Measurements from ENCODE around the gene LSM14A. TPM values are rescaled to one million over a fixed set of nuclear protein-coding genes. Genes with fewer than 3 reads are reported as not detected.

The LSM14A gene
- total RNA-seq, 1 experiment from 2014 or later = 199 TPM

GRCh38 chr19:34180273-34180672 is 8.0 kb downstream of the LSM14A start:
- Histone ChIP-seq H4K5ac (ENCODE audit: insufficient read length, low read depth, low read length) (no peak overlapping the region), H3K4me2 (ENCODE audit: insufficient read depth, insufficient read length, low read length) (no peak overlapping the region), H3K18ac (ENCODE audit: insufficient read length, low read depth, low read length) (no peak overlapping the region), H3K9ac (ENCODE audit: extremely low read depth, insufficient read length, low read length) (no peak overlapping the region), H3K79me1 (ENCODE audit: insufficient read depth, low read depth, low read length, poor library complexity, severe bottlenecking) (peaks cover 5% of the 10 kb centered on the region), H3K79me2 (ENCODE audit: insufficient read depth, low read length) (peaks cover 61% of the 10 kb centered on the region), H2AFZ (ENCODE audit: low read length) (no peak overlapping the region), H3T11ph (ENCODE audit: low read length) (no peak overlapping the region), H4K20me1 (ENCODE audit: control insufficient read depth, insufficient read depth, insufficient read length) (no peaks in the 10 kb centered on the region), H2BK15ac (ENCODE audit: low read depth, low read length) (no peak overlapping the region), H3K27me3 (ENCODE audit: insufficient read depth, low read length) (no peaks in the 10 kb centered on the region), H2AK5ac (ENCODE audit: insufficient read length, low read length) (no peak overlapping the region), H3K23me2 (ENCODE audit: insufficient read length, low read depth, low read length, poor library complexity, severe bottlenecking) (no peaks in the 10 kb centered on the region), H3K23ac (ENCODE audit: insufficient read length, low read depth, low read length) (no peak overlapping the region), H2BK12ac (ENCODE audit: insufficient read length, low read depth, low read length) (no peak overlapping the region), H3K27ac (ENCODE audit: insufficient read length, low read depth, low read length) (no peak overlapping the region), H2BK120ac (ENCODE audit: low read depth, low read length, poor library complexity, severe bottlenecking) (no peak overlapping the region), H2BK5ac (ENCODE audit: insufficient read length, low read length) (no peak overlapping the region), H3K4me1 (ENCODE audit: insufficient read depth, low read length) (no peaks in the 10 kb centered on the region), H2BK20ac (ENCODE audit: low read depth, low read length, poor library complexity, severe bottlenecking) (no peak overlapping the region), H3K4ac (ENCODE audit: low read depth, low read length) (no peak overlapping the region), H3K9me3 (ENCODE audit: control insufficient read depth, low read depth, low read length) (no peaks in the 10 kb centered on the region), H3K14ac (ENCODE audit: insufficient read depth, low read length) (no peak overlapping the region), H4K8ac (replicated peaks; ENCODE audit: insufficient read length, low read depth, low read length) (no peak overlapping the region), H4K91ac (ENCODE audit: insufficient read length, low read depth, low read length) (no peak overlapping the region), H3K56ac (ENCODE audit: insufficient read length, low read depth, low read length) (no peak overlapping the region)
- peaks cover 54 to 61% of the 10 kb centered on the region in 2 experiments for H3K4me1 Mint-ChIP-seq
- H3K4me3 Mint-ChIP-seq = no peak overlapping the region
- H3K27me3 Mint-ChIP-seq (ENCODE audit: low read depth) = no peaks in the 10 kb centered on the region
- no peak for DNase-seq
- H3K36me3 Mint-ChIP-seq (ENCODE audit: insufficient read depth in 1 of 3, low read depth in 3 of 3) = peaks cover 0 to 20% (median 18%) of the 10 kb centered on the region in 3 experiments; a peak in 6 of 7 replicates
- TF ChIP-seq, protein P1, sequence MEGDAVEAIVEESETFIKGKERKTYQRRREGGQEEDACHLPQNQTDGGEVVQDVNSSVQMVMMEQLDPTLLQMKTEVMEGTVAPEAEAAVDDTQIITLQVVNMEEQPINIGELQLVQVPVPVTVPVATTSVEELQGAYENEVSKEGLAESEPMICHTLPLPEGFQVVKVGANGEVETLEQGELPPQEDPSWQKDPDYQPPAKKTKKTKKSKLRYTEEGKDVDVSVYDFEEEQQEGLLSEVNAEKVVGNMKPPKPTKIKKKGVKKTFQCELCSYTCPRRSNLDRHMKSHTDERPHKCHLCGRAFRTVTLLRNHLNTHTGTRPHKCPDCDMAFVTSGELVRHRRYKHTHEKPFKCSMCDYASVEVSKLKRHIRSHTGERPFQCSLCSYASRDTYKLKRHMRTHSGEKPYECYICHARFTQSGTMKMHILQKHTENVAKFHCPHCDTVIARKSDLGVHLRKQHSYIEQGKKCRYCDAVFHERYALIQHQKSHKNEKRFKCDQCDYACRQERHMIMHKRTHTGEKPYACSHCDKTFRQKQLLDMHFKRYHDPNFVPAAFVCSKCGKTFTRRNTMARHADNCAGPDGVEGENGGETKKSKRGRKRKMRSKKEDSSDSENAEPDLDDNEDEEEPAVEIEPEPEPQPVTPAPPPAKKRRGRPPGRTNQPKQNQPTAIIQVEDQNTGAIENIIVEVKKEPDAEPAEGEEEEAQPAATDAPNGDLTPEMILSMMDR (conservative IDR thresholded peaks at IDR 0.05) = no peak
- no peaks in the 10 kb centered on the region for H3K9me3 Mint-ChIP-seq
- no CpG with 5 or more reads among the region's 2 CpGs for whole genome bisulfite sequencing (ENCODE audit: extremely low coverage, insufficient read length, low lambda C conversion rate)
- peak overlapping the region in 1 of 3 experiments; percentile 11; a peak in 1 of 7 replicates for H3K27ac Mint-ChIP-seq

All from H9 (cell line).